K562 (cell line): ENCODE results near the gene DPY19L1. TPM values are rescaled to one million over a fixed set of nuclear protein-coding genes. Genes with fewer than 3 reads are reported as not detected.
"Not testable (repeated sequence)": the region's sequence is repeated elsewhere in the genome, so short reads cannot be mapped to it uniquely, and the experiment has no call there.

Experiments
- ATAC-seq: fragments of 200-7000 bp; cut with Tn5 transposase; 3 replicates; pipeline ENCODE4 v1.9.1; 2020; ENCODE audit warnings: moderate library complexity
- BruUV-seq: library from RNA; stranded (reverse); fragments of 400-500 nt; replicated peaks from 2 replicates; lab custom pipeline; 2021; lab: Mats Ljungman, UMichigan
- CTCF ChIA-PET: fragments of 300-600 bp; formaldehyde crosslinking; extraction: SDS; loops from one replicate; lab custom pipeline; 2021; ENCODE audit warnings: low intra/inter-chr PET ratio; lab: Yijun Ruan, JAX
- POLR2A ChIA-PET: fragments of 300-600, 350-650 bp; sonication (Branson Sonifier 250); formaldehyde crosslinking; extraction: SDS; loops from one replicate; lab custom pipeline; 2021; ENCODE audit warnings: antibody characterized with exemption, inconsistent platforms; lab: Yijun Ruan, JAX
- DNase-seq, 4 experiments: peaks; one replicate each; pipeline versions ENCODE4 v3.0.0 to v3.0.0-alpha.2; 2011 to 2018; ENCODE audit warnings: low spot score in 3 of 4, mixed read lengths in 3 of 4; ENCODE audit errors: extremely low read depth in 1 of 4
- FAIRE-seq: peaks from 2 replicates; lab custom pipeline; 2011; peaks lifted over from hg19 to GRCh38; lab: Jason Lieb, UNC
- H2AFZ ChIP-seq: 2 replicates; pipeline ENCODE4 v1.6.0; 2011; ENCODE audit warnings: low read depth, low read length, control low read depth, inconsistent platforms
- H3K27ac ChIP-seq: fragments of 200-600 bp; 3 replicates; pipeline ENCODE4 v1.8.0; 2011; ENCODE audit warnings: low read depth, mild to moderate bottlenecking, control low read depth, inconsistent platforms, low read length, moderate library complexity, mixed read lengths; ENCODE audit errors: extremely low read depth
- H3K27me3 ChIP-seq, 2 experiments: fragments of 300-600 bp in 1 of 2; 2 replicates in 1 of 2; 3 replicates in 1 of 2; pipeline versions ENCODE4 v1.6.0 to v1.8.0; 2011; ENCODE audit warnings: inconsistent platforms in 2 of 2, low read length in 2 of 2, mild to moderate bottlenecking in 1 of 2, mixed read lengths in 1 of 2, moderate library complexity in 1 of 2; ENCODE audit not compliant: control insufficient read depth in 2 of 2, insufficient read depth in 2 of 2
- H3K36me3 ChIP-seq: fragments of 300-600 bp; 3 replicates; pipeline ENCODE4 v1.8.0; 2011; ENCODE audit warnings: mild to moderate bottlenecking, low read length, inconsistent platforms; ENCODE audit not compliant: control insufficient read depth, insufficient read depth
- H3K4me1 ChIP-seq, 2 experiments: fragments of 200-600 bp in 1 of 2; replicated peaks in 1 of 2; 2 replicates in 1 of 2; 3 replicates in 1 of 2; pipeline versions ENCODE4 v1.5.1 to v1.8.0; 2011; ENCODE audit warnings: inconsistent platforms in 2 of 2, low read length in 2 of 2, mild to moderate bottlenecking in 1 of 2, mixed read lengths in 1 of 2, moderate library complexity in 1 of 2; ENCODE audit not compliant: control insufficient read depth in 2 of 2, insufficient read depth in 2 of 2
- H3K4me2 ChIP-seq: 2 replicates; pipeline ENCODE4 v1.6.1; 2011; ENCODE audit warnings: low read length, control low read depth, inconsistent platforms, mixed read lengths; ENCODE audit not compliant: insufficient read depth
- H3K4me3 ChIP-seq: fragments of 200-600 bp; sonication (generic), shearing (Covaris generic); 2 replicates; pipeline ENCODE4 v1.5.1; 2016; ENCODE audit warnings: control low read depth, inconsistent platforms
- H3K79me2 ChIP-seq: fragments of 200-600 bp; 3 replicates; pipeline ENCODE4 v1.8.0; 2011; ENCODE audit warnings: low read length, inconsistent platforms; ENCODE audit not compliant: control insufficient read depth, insufficient read depth
- H3K9ac ChIP-seq, 2 experiments: 2 replicates each; pipeline versions ENCODE4 v1.6.0 to v1.6.1; 2011; ENCODE audit warnings: low read depth in 2 of 2, low read length in 2 of 2, control low read depth in 1 of 2, inconsistent platforms in 1 of 2, mild to moderate bottlenecking in 1 of 2, mixed read lengths in 1 of 2; ENCODE audit not compliant: insufficient read depth in 1 of 2
- H3K9me1 ChIP-seq: one replicate; pipeline ENCODE4 v1.6.0; 2011; ENCODE audit warnings: inconsistent platforms, mild to moderate bottlenecking, low read length, moderate library complexity; ENCODE audit not compliant: control insufficient read depth, insufficient read depth
- H3K9me3 ChIP-seq: replicated peaks from 2 replicates; pipeline ENCODE4 v1.5.1; 2011; ENCODE audit warnings: low read depth, low read length, inconsistent platforms; ENCODE audit not compliant: control insufficient read depth, insufficient read depth
- H4K20me1 ChIP-seq: replicated peaks from 2 replicates; pipeline ENCODE4 v1.6.1; 2011; ENCODE audit warnings: low read length, inconsistent platforms, mixed read lengths; ENCODE audit not compliant: control insufficient read depth, insufficient read depth
- HDAC1 ChIP-seq, 2 experiments: fragments of 450-650 bp; IDR thresholded peaks; 2 replicates each; pipeline ENCODE4 v1.6.1; 2016 to 2017; ENCODE audit warnings: inconsistent platforms in 1 of 2, mild to moderate bottlenecking in 1 of 2, moderate library complexity in 1 of 2
- RCOR1 ChIP-seq, 2 experiments: IDR thresholded peaks; 2 replicates each; pipeline ENCODE4 v1.6.1; 2012; ENCODE audit warnings: low read depth in 2 of 2, low read length in 2 of 2, borderline replicate concordance in 1 of 2, improper control_type of control experiment in 1 of 2
- SPI1 ChIP-seq: IDR thresholded peaks from 2 replicates; pipeline ENCODE4 v1.6.1; 2011; ENCODE audit warnings: low read depth, low read length, control low read depth, borderline replicate concordance
- WGBS: fragments of 100-300 bp; shearing (Covaris generic); methylation state at CpG from one replicate; pipeline ENCODE4 v1.1.6; 2016; ENCODE audit warnings: low coverage, mixed read lengths; ENCODE audit not compliant: insufficient coverage; ENCODE audit errors: missing lambda C conversion rate; 5-methylcytosine and 5-hydroxymethylcytosine counted together
- in situ Hi-C: fragments of 300-500 bp; cut with MboI; formaldehyde crosslinking; loops from 4 replicates; pipeline ENCODE4 v1.15.0; 2018; ENCODE audit warnings: inconsistent platforms, mixed read lengths
- intact Hi-C: fragments of 100-400 bp; cut with micrococcal nuclease; formaldehyde crosslinking; loops from 2 replicates; pipeline ENCODE4 v1.14.2; 2022
- polyA plus RNA-seq, 8 experiments: library from polyadenylated mRNA; depleted of rRNA in 4 of 8; stranded (reverse) in 5 of 8; unstranded in 3 of 8; fragments of >200 nt; fragmentation: Nextera tagmentation in 2 of 8; fragmentation: Illumina TruSeq in 1 of 8; extraction: Ambion mirVana in 2 of 8; extraction: Trizol in 1 of 8; gene quantifications; 2 replicates each; pipeline versions ENCODE4 v1.2.1 to v1.2.3, GENCODE V29; 2011 to 2014; ENCODE audit warnings: inconsistent platforms in 1 of 8, missing spikeins in 1 of 8
- total RNA-seq, 7 experiments: library from RNA; depleted of rRNA in 6 of 7; stranded (reverse); fragments of >200 nt in 6 of 7; fragmentation: Illumina TruSeq in 2 of 7; extraction: Trizol in 2 of 7; gene quantifications; 2 replicates each; pipeline versions ENCODE4 v1.2.1 to v1.2.3, GENCODE V29; 2011 to 2021; ENCODE audit warnings: low replicate concordance in 1 of 7
- TF ChIP-seq, protein P1 (sequence below): fragments of 450-650 bp; IDR thresholded peaks from 2 replicates; pipeline ENCODE4 v1.6.1; 2017; ENCODE audit warnings: antibody characterized with exemption, mild to moderate bottlenecking
- TF ChIP-seq, protein P2 (sequence below): sonication (generic); formaldehyde crosslinking; IDR thresholded peaks from 2 replicates; pipeline ENCODE4 v1.8.0; 2022; ENCODE audit warnings: missing genetic modification reagents, mild to moderate bottlenecking, moderate library complexity, borderline replicate concordance

The DPY19L1 gene
- total and polyA plus RNA-seq, 9 of the 15 experiments (the other 6 are each of a cell fraction or from before 2014, with no cell fraction given), result 4.0 to 34.3 (median 22.1) TPM

DNA sequence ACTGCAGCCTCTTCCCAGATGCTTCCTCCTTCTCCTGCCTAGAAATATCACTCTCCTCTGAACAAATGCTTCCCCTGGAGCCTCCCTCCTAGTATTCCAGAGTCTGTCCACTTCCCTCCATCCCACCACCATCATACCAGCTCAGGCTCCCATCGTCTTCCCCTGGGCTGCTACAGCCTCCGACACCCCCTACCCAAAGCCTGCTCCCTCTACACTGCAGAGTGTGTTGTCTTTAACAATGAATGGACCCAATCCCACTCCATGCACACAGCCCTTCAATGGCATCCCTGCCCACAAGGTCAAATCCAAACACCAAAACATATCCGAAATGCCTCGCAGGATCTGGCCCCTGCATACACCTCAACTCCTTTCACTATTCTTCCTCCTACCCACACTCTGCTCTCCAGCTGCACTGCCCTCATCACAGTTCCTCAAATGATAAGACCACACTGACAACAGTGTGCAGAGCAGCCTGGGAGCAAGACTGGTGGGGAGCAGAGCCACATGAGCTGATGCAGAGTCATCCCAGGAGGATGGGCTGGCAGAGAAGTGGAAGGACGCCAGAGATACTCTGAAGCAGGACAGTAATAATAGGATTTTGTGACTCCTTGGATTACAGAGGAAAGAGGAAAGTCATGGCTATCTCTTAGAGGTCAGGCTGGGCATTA lies 40.7 kb downstream of the DPY19L1 start:
- H3K9me3 ChIP-seq, H3K9me1 ChIP-seq, H3K36me3 ChIP-seq, intact Hi-C loops, H3K4me3 ChIP-seq, H3K79me2 ChIP-seq, POLR2A ChIA-PET, H4K20me1 ChIP-seq, BruUV-seq, in situ Hi-C loops, H3K27me3 ChIP-seq: not testable (repeated sequence)
- Histone ChIP-seq H3K4me2 (peak overlapping the region; percentile 63), H3K4me1 (peaks cover 7 to 27% of the 10 kb centered on the region in 2 experiments; a peak in 3 of 5 replicates), H3K27ac (peak overlapping the region; percentile 72), H2AFZ (peak overlapping the region; percentile 59), H3K9ac (peak overlapping the region; percentile 20 to 38; a peak in 2 of 4 replicates)
- ATAC-seq (peak; percentile 90), DNase-seq (peak in 1 of 4 experiments; percentile 59), FAIRE-seq (peak; percentile 99)
- 0% methylated on average over 1 of the region's 5 CpGs for WGBS
- CTCF ChIA-PET, result interaction anchor here (0.6 kb wide), 1 partner anchor 44 kb away, joined by 3 read pairs; no protein-coding TSS in a partner anchor
- TF ChIP-seq HDAC1 (IDR thresholded peaks at IDR 0.05) (0 out of 4 replicates have a peak, but pooled peaks of 1 of the 2 experiments have one; percentile 26), SPI1 (peak; percentile 61; the same call in 1 of the 2 replicates), RCOR1 (IDR thresholded peaks at IDR 0.05; ENCODE audit: borderline replicate concordance in 1 of 2, low read depth in 2 of 2, low read length in 2 of 2) (peak in 1 of 2 experiments; percentile 15; a peak in 1 of 4 replicates)
- TF ChIP-seq, protein P1, sequence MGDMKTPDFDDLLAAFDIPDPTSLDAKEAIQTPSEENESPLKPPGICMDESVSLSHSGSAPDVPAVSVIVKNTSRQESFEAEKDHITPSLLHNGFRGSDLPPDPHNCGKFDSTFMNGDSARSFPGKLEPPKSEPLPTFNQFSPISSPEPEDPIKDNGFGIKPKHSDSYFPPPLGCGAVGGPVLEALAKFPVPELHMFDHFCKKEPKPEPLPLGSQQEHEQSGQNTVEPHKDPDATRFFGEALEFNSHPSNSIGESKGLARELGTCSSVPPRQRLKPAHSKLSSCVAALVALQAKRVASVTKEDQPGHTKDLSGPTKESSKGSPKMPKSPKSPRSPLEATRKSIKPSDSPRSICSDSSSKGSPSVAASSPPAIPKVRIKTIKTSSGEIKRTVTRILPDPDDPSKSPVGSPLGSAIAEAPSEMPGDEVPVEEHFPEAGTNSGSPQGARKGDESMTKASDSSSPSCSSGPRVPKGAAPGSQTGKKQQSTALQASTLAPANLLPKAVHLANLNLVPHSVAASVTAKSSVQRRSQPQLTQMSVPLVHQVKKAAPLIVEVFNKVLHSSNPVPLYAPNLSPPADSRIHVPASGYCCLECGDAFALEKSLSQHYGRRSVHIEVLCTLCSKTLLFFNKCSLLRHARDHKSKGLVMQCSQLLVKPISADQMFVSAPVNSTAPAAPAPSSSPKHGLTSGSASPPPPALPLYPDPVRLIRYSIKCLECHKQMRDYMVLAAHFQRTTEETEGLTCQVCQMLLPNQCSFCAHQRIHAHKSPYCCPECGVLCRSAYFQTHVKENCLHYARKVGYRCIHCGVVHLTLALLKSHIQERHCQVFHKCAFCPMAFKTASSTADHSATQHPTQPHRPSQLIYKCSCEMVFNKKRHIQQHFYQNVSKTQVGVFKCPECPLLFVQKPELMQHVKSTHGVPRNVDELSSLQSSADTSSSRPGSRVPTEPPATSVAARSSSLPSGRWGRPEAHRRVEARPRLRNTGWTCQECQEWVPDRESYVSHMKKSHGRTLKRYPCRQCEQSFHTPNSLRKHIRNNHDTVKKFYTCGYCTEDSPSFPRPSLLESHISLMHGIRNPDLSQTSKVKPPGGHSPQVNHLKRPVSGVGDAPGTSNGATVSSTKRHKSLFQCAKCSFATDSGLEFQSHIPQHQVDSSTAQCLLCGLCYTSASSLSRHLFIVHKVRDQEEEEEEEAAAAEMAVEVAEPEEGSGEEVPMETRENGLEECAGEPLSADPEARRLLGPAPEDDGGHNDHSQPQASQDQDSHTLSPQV, result peak; percentile 71
- TF ChIP-seq, protein P2, sequence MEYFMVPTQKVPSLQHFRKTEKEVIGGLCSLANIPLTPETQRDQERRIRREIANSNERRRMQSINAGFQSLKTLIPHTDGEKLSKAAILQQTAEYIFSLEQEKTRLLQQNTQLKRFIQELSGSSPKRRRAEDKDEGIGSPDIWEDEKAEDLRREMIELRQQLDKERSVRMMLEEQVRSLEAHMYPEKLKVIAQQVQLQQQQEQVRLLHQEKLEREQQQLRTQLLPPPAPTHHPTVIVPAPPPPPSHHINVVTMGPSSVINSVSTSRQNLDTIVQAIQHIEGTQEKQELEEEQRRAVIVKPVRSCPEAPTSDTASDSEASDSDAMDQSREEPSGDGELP (CRISPR knock-in tag), result peak; percentile 51; the same call in 1 of the 2 replicates
